GM21576 (cell line): ENCODE data around the gene PEX14.

ENCODE experiments used
- ATAC-seq: cut with Tn5 transposase; IDR thresholded peaks from one replicate; pipeline ENCODE4 v1.9.1; 2021; ENCODE audit warnings: mild to moderate bottlenecking, moderate library complexity; ENCODE audit not compliant: unreplicated experiment

Gene PEX14

GRCh38 chr1:10629816-10630571 is 155.2 kb downstream of the PEX14 start:
- no peak for ATAC-seq

GRCh38 chr1:10630661-10631120 is 155.9 kb downstream of the PEX14 start:
- ATAC-seq = no peak

GRCh38 chr1:10631121-10631810 is 156.5 kb downstream of the PEX14 start:
- ATAC-seq = no peak

- ATAC-seq = no peak
These were observed 157.3 kb downstream of the PEX14 start for GRCh38 chr1:10631811-10632593.

- no peak for ATAC-seq
These were observed 157.9 kb downstream of the PEX14 start for GRCh38 chr1:10632691-10633090.

- no peak for ATAC-seq
These were observed 158.7 kb downstream of the PEX14 start for GRCh38 chr1:10633416-10633815.

- ATAC-seq = no peak
These were observed 159.3 kb downstream of the PEX14 start for GRCh38 chr1:10634075-10634427.

GRCh38 chr1:10634428-10635084 is 159.8 kb downstream of the PEX14 start:
- no peak for ATAC-seq

- ATAC-seq = no peak
These were observed 160.5 kb downstream of the PEX14 start for GRCh38 chr1:10635085-10635896.

- no peak for ATAC-seq
These were observed 161.2 kb downstream of the PEX14 start for GRCh38 chr1:10635992-10636391.

GRCh38 chr1:10637400-10637799 is 162.7 kb downstream of the PEX14 start:
- ATAC-seq = no peak

- ATAC-seq = no peak
These were observed 163.2 kb downstream of the PEX14 start for GRCh38 chr1:10637834-10638558.

GRCh38 chr1:10638559-10639005 is 163.8 kb downstream of the PEX14 start:
- ATAC-seq = no peak

- no peak for ATAC-seq
These were observed 164.4 kb downstream of the PEX14 start for GRCh38 chr1:10639011-10639774.

- no peak for ATAC-seq
These were observed 165.2 kb downstream of the PEX14 start for GRCh38 chr1:10639775-10640578.

- ATAC-seq = no peak
These were observed 166.2 kb downstream of the PEX14 start for GRCh38 chr1:10640843-10641553.

GRCh38 chr1:10641976-10642375 is 167.2 kb downstream of the PEX14 start:
- ATAC-seq = no peak
